PC-3 (cell line): ENCODE results near the gene HIPK1. TPM values are rescaled to one million over a fixed set of nuclear protein-coding genes. Genes with fewer than 3 reads are reported as not detected.

Experiments used
- ATAC-seq: fragments of 200-7000 bp; cut with Tn5 transposase; 2 replicates; pipeline ENCODE4 v1.9.1; 2020; ENCODE audit warnings: mild to moderate bottlenecking, moderate library complexity
- BruUV-seq: library from RNA; stranded (reverse); fragments of 400-500 nt; replicated peaks from 2 replicates; lab custom pipeline; 2021; lab: Mats Ljungman, UMichigan
- CTCF ChIA-PET: fragments of 300-600 bp; sonication (Branson Sonifier 250); formaldehyde crosslinking; loops from one replicate; lab custom pipeline; 2022; ENCODE audit warnings: antibody characterized with exemption; lab: Charles Lee
- POLR2A ChIA-PET: fragments of 300-600 bp; sonication (Branson Sonifier 250); formaldehyde crosslinking; loops from one replicate; lab custom pipeline; 2022; ENCODE audit warnings: antibody characterized with exemption; ENCODE audit not compliant: unreplicated experiment; lab: Charles Lee
- DNase-seq: peaks from one replicate; pipeline ENCODE4 v3.0.0-alpha.2; 2015
- H2AFZ ChIP-seq: fragments of 300-600 bp; sonication (generic); 2 replicates; pipeline ENCODE4 v1.6.0; 2016; ENCODE audit warnings: antibody characterized with exemption, low read length
- H3F3A ChIP-seq: fragments of 300-600 bp; sonication (generic); one replicate; pipeline ENCODE4 v1.6.0; 2017; ENCODE audit warnings: antibody characterized with exemption, low read length, control low read depth, mild to moderate bottlenecking; ENCODE audit not compliant: unreplicated experiment
- H3K27ac ChIP-seq: fragments of 300-600 bp; sonication (generic); 2 replicates; pipeline ENCODE4 v1.5.1; 2016; ENCODE audit warnings: mild to moderate bottlenecking, low read length
- H3K27me3 ChIP-seq: fragments of 300-600 bp; sonication (generic); 2 replicates; pipeline ENCODE4 v1.6.1; 2016; ENCODE audit warnings: low read length, mixed read lengths
- H3K36me3 ChIP-seq: fragments of 300-600 bp; sonication (generic); 2 replicates; pipeline ENCODE4 v1.6.1; 2016; ENCODE audit warnings: low read depth, mixed run types, low read length, mixed read lengths
- H3K4me1 ChIP-seq: fragments of 300-600 bp; sonication (generic); 2 replicates; pipeline ENCODE4 v1.5.1; 2016; ENCODE audit warnings: low read length; ENCODE audit not compliant: insufficient read depth
- H3K4me2 ChIP-seq: fragments of 300-600 bp; sonication (generic); 2 replicates; pipeline ENCODE4 v1.6.0; 2016; ENCODE audit warnings: low read length
- H3K4me3 ChIP-seq: fragments of 300-600 bp; sonication (generic); 2 replicates; pipeline ENCODE4 v1.5.1; 2016; ENCODE audit warnings: mild to moderate bottlenecking, low read length, mixed read lengths
- H3K79me2 ChIP-seq: fragments of 300-600 bp; sonication (generic); 2 replicates; pipeline ENCODE4 v1.6.1; 2017; ENCODE audit warnings: low read length, mixed read lengths
- H3K9ac ChIP-seq: fragments of 300-600 bp; sonication (generic); 2 replicates; pipeline ENCODE4 v1.6.0; 2016; ENCODE audit warnings: mild to moderate bottlenecking, low read length
- H3K9me2 ChIP-seq: fragments of 300-600 bp; sonication (generic); replicated peaks from 2 replicates; pipeline ENCODE4 v1.6.1; 2016; ENCODE audit warnings: mixed run types, low read length, mixed read lengths
- H3K9me3 ChIP-seq: fragments of 300-600 bp; sonication (generic); 2 replicates; pipeline ENCODE4 v1.6.1; 2016; ENCODE audit warnings: low read length, mixed read lengths
- H4K20me1 ChIP-seq: fragments of 300-600 bp; sonication (generic); 2 replicates; pipeline ENCODE4 v1.6.1; 2016; ENCODE audit warnings: low read length, mixed read lengths
- EZH2 ChIP-seq: fragments of 300-600 bp; sonication (generic); IDR thresholded peaks from one replicate; pipeline ENCODE4 v1.6.1; 2017; ENCODE audit warnings: antibody characterized with exemption, mild to moderate bottlenecking, low read length; ENCODE audit not compliant: unreplicated experiment
- EZH2phosphoT487 ChIP-seq: fragments of 300-600 bp; sonication (generic); IDR thresholded peaks from 2 replicates; pipeline ENCODE4 v1.6.1; 2018; ENCODE audit warnings: mild to moderate bottlenecking, antibody characterized with exemption, low read length, borderline replicate concordance
- intact Hi-C: fragments of 100-400 bp; cut with micrococcal nuclease; formaldehyde crosslinking; loops from 2 replicates; pipeline ENCODE4 v1.9.0; 2023
- total RNA-seq: library from RNA; depleted of rRNA; stranded (reverse); fragments of >200 nt; gene quantifications from 2 replicates; pipeline ENCODE4 v1.2.3, GENCODE V29; 2014
- TF ChIP-seq, protein P1 (sequence below): fragments of 300-600 bp; sonication (generic); conservative IDR thresholded peaks from 2 replicates; pipeline ENCODE4 v1.5.1; 2017; ENCODE audit warnings: antibody characterized with exemption, low read depth, mild to moderate bottlenecking, low read length

HIPK1 gene
- total RNA-seq, 1 experiment from 2014 or later, result 19.9 TPM

DNA sequence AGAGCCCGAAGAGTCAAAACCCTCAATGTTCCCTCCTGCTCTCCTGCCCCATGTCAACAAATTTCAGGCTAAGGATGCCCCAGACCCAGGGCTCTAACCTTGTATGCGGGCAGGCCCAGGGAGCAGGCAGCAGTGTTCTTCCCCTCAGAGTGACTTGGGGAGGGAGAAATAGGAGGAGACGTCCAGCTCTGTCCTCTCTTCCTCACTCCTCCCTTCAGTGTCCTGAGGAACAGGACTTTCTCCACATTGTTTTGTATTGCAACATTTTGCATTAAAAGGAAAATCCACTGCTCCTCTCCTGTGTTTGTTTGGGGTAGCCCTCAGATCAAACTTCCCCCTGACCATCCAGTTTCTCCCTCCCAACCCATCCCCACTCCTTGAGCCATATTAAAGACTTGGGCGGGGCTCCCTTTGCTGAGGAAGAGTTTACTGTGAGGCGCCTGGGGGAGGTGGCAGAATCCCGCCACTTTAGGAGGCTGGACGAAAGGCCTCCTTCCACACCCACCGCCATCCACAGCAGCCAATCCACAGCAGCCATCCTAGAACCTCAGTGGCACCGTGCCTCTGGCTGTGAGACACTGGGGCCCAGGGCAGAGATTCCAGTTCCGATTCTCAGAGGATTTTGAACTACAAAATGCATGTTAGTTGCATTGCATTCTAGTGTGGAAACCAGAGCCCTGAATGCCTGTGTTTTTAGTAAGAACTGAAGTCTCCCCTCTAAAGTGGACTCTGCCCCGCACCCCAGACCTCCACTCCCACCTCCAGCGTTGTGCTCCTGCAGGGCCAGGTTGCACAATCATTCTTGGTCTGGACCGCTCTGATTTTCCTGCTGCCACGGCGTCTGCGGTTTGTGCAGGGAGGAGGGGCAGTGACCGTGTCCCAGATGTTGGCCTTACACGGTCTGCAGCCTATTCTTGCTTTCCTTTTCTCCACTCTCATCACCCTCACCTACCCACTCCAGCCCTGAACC is 53.1 kb downstream of the HIPK1 start:
- no TSS peak for BruUV-seq
- POLR2A ChIA-PET, result no interaction called here
- Histone ChIP-seq H3K4me2 (no peak overlapping the region), H3K9me2 (no peaks in the 10 kb centered on the region), H3K4me3 (no peak overlapping the region), H3F3A (no peaks in the 10 kb centered on the region), H3K36me3 (no peaks in the 10 kb centered on the region), H2AFZ (no peak overlapping the region), H3K27ac (no peak overlapping the region), H3K4me1 (peaks cover 19% of the 10 kb centered on the region), H4K20me1 (no peaks in the 10 kb centered on the region), H3K9ac (no peak overlapping the region), H3K27me3 (no peaks in the 10 kb centered on the region), H3K9me3 (no peaks in the 10 kb centered on the region), H3K79me2 (no peaks in the 10 kb centered on the region)
- intact Hi-C loops, result no loop called here
- DNase-seq, result no peak
- TF ChIP-seq EZH2phosphoT487 (no peak), EZH2 (no peak)
- TF ChIP-seq, protein P1, sequence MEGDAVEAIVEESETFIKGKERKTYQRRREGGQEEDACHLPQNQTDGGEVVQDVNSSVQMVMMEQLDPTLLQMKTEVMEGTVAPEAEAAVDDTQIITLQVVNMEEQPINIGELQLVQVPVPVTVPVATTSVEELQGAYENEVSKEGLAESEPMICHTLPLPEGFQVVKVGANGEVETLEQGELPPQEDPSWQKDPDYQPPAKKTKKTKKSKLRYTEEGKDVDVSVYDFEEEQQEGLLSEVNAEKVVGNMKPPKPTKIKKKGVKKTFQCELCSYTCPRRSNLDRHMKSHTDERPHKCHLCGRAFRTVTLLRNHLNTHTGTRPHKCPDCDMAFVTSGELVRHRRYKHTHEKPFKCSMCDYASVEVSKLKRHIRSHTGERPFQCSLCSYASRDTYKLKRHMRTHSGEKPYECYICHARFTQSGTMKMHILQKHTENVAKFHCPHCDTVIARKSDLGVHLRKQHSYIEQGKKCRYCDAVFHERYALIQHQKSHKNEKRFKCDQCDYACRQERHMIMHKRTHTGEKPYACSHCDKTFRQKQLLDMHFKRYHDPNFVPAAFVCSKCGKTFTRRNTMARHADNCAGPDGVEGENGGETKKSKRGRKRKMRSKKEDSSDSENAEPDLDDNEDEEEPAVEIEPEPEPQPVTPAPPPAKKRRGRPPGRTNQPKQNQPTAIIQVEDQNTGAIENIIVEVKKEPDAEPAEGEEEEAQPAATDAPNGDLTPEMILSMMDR, result no peak
- no peak for ATAC-seq
- CTCF ChIA-PET, result no interaction called here

GRCh38 chr1:113982949-113983348 is 53.8 kb downstream of the HIPK1 start:
- Histone ChIP-seq H4K20me1 (no peaks in the 10 kb centered on the region), H3K79me2 (no peaks in the 10 kb centered on the region), H3K27ac (no peak overlapping the region), H3K4me2 (no peak overlapping the region), H3K9ac (no peak overlapping the region), H3K27me3 (no peaks in the 10 kb centered on the region), H3K36me3 (no peaks in the 10 kb centered on the region), H3K4me1 (peaks cover 19% of the 10 kb centered on the region), H3F3A (no peaks in the 10 kb centered on the region), H3K9me2 (no peaks in the 10 kb centered on the region), H2AFZ (no peak overlapping the region), H3K9me3 (no peaks in the 10 kb centered on the region), H3K4me3 (no peak overlapping the region)
- no peak for TF ChIP-seq EZH2phosphoT487
- TF ChIP-seq, protein P1, result no peak
- no peak for TF ChIP-seq EZH2
- ChIA-PET POLR2A (no interaction called here), CTCF (no interaction called here)
- DNase-seq (no peak), ATAC-seq (no peak)
- BruUV-seq, result no TSS peak
- intact Hi-C loops, result no loop called here

GRCh38 chr1:113983391-113983790 is 54.3 kb downstream of the HIPK1 start:
- no peak overlapping the region for H2AFZ ChIP-seq
- TF ChIP-seq, protein P1, result no peak
- TF ChIP-seq EZH2phosphoT487 (no peak), EZH2 (no peak)
- no peak overlapping the region for H3K4me3 ChIP-seq
- H3F3A ChIP-seq, result no peaks in the 10 kb centered on the region
- H3K27me3 ChIP-seq, result no peaks in the 10 kb centered on the region
- no peaks in the 10 kb centered on the region for H3K79me2 ChIP-seq
- ATAC-seq (no peak), DNase-seq (no peak)
- intact Hi-C loops, result no loop called here
- no TSS peak for BruUV-seq
- H3K4me1 ChIP-seq, result peaks cover 18% of the 10 kb centered on the region
- H3K9me2 ChIP-seq, result no peaks in the 10 kb centered on the region
- no peak overlapping the region for H3K9ac ChIP-seq
- ChIA-PET POLR2A (no interaction called here), CTCF (no interaction called here)
- H3K4me2 ChIP-seq, result no peak overlapping the region
- H3K27ac ChIP-seq, result no peak overlapping the region
- H4K20me1 ChIP-seq, result no peaks in the 10 kb centered on the region
- no peaks in the 10 kb centered on the region for H3K9me3 ChIP-seq
- H3K36me3 ChIP-seq, result no peaks in the 10 kb centered on the region
